ENCODE measurements around the gene TRAF3. TPM values are rescaled to one million over a fixed set of nuclear protein-coding genes. Genes with fewer than 3 reads are reported as not detected.
"Not testable (repeated sequence)": the region's sequence is repeated elsewhere in the genome, so short reads cannot be mapped to it uniquely, and the experiment has no call there.

Gene TRAF3
- polyA plus RNA-seq, 4 donors, result 14.6 to 16.8 (median 15.8) TPM

- DNase-seq (ENCODE audit: low read depth in 4 of 4, low spot score in 3 of 4), result no peak
Measured at GRCh38 chr14:102826161-102826560, 48.9 kb downstream of the TRAF3 start.

DNA sequence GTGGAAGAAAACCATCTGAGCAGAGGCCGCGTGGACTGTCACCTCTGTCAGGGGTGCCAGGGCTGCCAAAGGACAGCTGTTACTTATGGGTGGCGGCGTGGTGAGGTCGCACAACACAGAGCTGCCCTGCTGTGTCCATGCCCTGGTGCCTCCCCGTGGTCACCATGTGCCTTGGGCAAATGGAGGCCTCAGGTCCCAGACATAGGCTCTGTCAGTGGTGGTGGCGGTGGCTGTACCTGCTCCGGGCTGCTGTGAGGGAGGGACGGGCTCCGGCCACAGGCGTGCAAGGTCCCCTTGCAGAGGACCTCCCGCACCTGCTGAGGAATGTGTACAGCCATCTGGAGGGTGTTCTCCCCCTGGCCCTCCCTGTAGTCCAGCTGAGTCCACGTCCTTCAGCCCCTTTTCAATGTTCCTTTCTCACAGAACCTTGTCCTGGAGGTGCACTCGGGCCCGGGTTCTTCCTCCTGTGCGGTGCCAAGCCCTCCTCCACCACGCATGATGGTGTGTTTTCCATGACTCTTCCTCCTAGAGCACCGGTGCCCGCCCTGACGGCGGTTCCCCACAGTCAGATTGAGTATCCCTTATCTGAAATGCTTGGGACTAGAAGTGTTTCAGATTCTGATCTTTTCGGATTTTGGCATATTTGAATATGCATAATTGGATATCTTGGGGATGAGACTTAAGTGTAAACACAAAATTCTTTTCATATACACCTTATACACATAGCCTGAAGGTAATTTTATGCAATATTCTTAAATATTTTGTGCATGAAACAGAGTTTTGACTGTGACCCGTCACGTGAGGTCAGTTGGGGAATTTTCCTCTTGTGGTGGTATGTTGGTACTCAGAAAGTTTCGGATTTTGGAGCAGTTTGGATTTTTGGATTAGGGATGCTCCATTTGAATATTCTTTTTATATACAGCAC lies 49.8 kb downstream of the TRAF3 start:
- no peak for DNase-seq (ENCODE audit: low read depth in 4 of 4, low spot score in 3 of 4)

DNA sequence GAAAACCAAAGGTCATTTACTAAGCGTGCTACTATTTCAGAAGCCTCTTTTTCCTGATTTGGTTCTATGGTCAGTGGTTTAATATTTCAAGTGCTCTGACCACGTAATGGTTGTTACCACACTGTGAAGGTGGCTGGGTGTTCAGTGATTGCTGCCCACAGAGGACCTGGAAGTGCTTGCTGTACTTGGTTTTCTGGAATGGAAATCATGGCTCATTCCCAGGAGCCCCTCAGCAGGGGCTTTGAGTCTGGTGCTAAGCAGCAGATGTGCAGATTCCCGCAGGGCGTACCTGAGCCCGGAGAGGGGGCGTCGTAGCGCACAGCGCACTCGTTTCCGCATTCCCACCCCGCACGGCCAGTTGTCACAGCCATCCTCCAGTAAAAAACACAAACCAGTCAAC lies 50.5 kb downstream of the TRAF3 start:
- DNase-seq (ENCODE audit: low read depth in 4 of 4, low spot score in 3 of 4), result no peak

DNA sequence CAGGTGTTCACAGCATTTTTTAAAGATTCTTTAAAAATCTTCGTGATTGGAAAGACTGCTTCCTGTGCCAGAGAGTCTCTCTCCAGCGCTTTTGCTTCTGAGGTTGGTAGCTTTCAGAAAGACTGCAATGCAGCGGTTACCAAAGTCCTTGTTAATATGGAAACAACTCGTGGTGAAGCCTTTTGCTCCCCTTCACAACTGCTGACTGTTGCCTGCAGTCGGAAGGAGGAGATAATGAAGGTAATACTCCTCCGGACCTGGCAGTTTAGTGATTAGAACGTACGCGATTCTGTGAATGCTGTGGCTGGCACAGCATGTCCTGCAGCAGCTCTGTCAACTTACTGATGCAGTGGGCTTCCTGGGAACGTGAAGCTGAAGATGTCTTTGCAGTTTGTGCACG lies 50.9 kb downstream of the TRAF3 start:
- DNase-seq (ENCODE audit: low read depth in 4 of 4, low spot score in 3 of 4), result no peak

DNA sequence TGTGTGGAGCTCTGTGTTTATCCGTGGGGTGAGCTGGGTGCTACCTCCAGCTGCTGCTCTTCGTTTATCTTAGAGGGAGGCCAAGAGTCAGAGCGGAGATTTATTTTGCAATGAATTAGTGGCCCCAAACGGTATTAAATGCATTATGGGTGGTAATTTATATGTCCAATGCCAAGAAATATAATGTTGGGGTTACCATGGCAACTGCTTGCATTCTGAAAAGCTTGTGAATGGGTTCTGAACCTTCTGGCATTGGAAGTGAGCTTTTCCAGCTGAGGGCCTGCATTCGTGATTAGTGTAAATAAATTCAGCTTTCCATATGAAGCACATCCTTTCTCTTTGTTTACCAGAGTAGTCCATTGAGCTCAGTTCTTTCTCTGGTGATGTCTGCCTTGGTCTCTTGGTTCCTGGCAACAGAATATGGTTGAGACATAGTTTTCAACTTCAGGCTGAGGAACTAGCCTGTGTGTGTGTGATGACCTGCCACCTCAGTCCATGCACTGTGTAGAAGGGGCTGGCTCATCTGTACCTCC lies 51.8 kb downstream of the TRAF3 start:
- DNase-seq (ENCODE audit: low read depth in 4 of 4, low spot score in 3 of 4), result peak; percentile 53 to 67 (median 59)

- no peak for DNase-seq (ENCODE audit: low read depth in 4 of 4, low spot score in 3 of 4)
Measured at GRCh38 chr14:102830474-102831045, 53.3 kb downstream of the TRAF3 start.

DNA sequence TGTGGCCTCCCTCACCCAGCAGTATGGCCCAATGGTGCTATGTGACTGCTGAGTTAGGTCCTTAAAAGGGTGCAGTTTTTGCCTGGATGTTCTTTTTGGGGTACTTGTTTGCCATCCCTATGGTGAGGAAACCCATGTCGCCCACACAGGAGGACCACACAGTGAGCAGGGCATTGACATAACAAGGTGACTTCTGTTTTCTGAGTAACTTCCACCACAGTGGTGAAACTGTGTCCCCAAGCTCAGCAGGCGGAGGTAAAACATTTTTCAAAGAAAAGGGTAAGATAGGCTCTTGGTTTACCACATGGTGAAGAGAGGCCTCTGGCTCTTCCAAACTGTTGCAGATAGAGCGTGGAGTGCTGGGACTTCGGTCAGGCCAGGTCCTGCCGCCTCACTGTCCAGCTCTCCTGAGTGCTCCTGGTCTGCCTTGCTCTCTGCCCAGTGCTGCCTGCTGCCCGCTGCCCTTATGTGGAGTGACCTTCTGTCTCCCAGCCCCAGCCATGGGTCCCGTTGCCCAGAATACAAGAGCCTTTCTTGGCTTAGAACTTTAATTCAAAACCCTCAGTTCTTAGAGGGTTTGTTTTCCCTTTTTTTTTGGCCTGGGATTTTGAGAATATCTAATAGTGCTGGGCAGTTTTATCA lies 54.0 kb downstream of the TRAF3 start:
- no peak for DNase-seq (ENCODE audit: low read depth in 4 of 4, low spot score in 3 of 4)

DNA sequence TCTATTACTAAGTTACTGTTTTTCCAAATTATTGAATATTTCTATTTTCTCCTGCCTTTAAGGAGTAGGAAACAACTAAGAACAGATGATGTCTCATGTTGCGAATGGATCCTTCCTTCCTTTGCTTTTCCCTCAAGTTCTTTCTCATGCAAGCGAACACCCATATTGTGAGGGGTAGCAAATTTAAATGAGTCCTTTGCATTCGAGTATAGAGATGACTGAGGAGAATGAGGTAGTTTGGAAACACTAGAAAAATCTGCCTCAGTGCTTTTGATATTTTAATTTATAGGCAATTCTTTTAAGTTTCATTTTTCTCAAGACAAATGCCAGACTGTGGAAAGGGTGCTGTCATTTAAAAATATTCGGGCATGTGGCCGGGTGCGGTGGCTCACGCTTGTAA lies 56.1 kb downstream of the TRAF3 start:
- no peak for DNase-seq (ENCODE audit: low read depth in 4 of 4, low spot score in 3 of 4)

DNA sequence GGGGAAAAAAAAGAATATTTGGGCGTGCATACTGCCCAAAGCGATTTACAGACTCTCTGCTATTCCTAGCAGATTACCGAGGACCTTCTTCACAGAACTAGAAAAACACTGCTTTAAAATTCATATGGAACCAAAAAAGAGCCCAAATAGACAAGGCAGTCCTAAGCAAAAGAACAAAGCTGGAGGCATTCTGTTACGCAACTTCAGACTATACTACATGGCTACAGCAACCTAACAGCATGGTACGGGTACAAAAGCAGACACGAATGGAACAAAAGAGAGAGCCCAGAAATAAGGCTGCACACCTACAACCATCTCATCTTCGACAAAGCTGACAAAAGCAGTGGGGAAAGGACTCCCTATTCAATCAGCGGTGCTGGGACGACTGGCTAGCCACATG lies 56.7 kb downstream of the TRAF3 start:
- DNase-seq (ENCODE audit: low read depth in 4 of 4, low spot score in 3 of 4), result no peak

DNA sequence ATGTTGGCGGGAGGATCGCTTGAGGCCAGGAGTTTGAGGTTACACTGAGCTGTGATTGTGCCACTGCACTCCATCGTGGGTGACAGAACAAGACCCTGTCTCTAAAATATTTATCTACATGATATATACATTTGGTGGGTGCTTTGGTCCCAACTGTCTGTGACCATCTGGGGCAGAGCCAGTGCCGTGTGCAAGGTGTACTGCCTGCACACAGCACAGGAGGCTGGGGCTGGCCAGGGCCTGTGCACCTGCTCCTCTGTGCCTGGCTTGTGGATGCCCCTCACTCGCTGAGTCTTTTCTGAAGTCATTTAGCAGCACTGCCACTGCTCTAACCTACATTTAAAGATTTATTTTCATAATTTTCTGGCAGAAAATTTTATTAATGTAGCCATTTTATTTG lies 58.7 kb downstream of the TRAF3 start:
- DNase-seq (ENCODE audit: low read depth in 4 of 4, low spot score in 3 of 4), result no peak

DNA sequence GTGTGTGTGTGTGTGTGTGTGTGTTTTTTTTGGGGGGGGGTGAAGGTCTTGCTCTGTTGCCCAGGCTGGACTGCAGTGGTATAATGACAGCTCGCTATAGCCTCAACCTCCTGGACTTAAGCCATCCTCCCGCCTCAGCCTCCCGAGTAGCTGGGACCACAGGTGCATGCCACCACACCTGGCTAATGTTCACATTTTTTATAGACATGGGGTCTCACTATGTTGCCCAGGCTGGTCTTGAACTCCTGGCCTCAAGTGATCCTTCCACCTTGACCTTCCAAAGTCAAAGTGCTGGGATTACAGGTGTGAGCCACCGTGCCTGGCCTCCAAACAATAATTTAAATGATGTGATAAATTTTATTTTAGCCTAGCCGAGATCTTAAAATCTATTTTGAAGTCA lies 59.9 kb downstream of the TRAF3 start:
- DNase-seq (ENCODE audit: low read depth in 4 of 4, low spot score in 3 of 4), result not testable (repeated sequence)

DNA sequence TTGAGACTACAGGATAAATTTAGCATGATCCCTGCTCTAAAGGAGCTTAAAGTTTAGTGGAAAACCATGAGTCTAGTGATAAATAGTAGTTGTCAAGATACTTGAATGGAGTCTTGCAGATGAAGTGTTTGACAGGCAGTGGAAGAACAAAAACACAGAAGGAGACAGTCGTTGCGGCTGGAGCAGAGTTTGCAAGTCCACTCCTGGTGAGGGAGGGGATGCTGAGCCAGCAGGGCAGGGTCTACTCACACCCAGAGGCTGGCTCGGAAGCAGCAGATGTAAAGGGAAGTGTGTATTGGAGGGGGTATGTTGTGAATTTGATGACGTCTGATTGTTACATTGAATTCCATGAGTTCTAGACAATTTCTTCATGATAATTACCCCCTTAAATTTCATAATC lies 61.3 kb downstream of the TRAF3 start:
- no peak for DNase-seq (ENCODE audit: low read depth in 4 of 4, low spot score in 3 of 4)

DNA sequence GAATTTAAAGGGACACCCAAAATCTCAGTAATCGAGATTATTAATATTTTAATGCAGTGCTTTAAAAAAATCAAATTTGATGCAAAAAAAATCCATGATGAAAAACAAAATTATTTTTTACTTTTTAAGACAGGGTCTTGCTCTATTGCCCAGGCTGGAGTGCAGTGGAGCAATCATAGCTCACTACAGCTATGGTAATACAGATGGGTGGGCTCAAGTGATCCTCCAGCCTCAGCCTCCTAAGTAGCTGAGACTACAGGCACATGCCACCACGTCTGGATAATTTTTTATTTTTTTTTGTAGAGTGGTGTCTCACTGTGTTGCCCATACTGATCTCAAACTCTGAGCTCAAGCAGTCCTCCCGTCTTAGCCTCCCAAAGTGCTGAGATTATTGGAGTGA lies 62.9 kb downstream of the TRAF3 start:
- no peak for DNase-seq (ENCODE audit: low read depth in 4 of 4, low spot score in 3 of 4)

- DNase-seq (ENCODE audit: low read depth in 4 of 4, low spot score in 3 of 4), result no peak
Measured at GRCh38 chr14:102840771-102841528, 63.7 kb downstream of the TRAF3 start.

DNA sequence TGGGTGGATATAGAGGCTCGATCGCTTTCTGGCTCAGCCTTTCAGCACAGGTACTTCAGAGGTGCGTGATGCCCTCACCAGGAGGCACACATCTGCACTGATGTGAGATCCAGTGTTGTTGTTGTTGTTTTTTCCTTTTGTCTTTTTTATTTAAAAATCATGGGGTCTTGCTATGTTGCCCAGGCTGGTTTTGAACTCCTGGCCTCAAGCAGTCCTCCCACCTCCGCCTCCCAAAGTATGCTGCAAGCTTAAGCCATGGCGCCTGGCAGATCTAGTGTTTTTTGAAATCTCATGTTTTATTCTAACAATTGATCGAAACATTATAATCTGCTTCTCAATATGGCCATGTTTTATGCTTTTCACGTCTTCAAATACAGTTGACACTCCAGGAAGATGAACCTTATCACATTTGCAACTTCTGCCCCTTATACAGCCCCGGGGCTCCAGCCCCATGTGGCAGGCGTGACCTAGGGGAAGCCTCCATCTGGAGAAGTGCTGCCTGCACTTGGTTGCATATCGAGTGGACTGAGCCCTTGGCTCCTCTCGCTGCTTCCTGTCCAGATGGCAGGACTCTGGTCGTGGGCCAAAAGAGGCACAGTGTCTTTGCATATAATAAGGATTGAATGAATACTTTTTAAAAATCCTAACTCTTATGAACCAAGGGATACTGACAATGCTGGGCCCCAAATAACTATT lies 71.7 kb downstream of the TRAF3 start:
- DNase-seq (ENCODE audit: low read depth in 4 of 4, low spot score in 3 of 4), result no peak

DNA sequence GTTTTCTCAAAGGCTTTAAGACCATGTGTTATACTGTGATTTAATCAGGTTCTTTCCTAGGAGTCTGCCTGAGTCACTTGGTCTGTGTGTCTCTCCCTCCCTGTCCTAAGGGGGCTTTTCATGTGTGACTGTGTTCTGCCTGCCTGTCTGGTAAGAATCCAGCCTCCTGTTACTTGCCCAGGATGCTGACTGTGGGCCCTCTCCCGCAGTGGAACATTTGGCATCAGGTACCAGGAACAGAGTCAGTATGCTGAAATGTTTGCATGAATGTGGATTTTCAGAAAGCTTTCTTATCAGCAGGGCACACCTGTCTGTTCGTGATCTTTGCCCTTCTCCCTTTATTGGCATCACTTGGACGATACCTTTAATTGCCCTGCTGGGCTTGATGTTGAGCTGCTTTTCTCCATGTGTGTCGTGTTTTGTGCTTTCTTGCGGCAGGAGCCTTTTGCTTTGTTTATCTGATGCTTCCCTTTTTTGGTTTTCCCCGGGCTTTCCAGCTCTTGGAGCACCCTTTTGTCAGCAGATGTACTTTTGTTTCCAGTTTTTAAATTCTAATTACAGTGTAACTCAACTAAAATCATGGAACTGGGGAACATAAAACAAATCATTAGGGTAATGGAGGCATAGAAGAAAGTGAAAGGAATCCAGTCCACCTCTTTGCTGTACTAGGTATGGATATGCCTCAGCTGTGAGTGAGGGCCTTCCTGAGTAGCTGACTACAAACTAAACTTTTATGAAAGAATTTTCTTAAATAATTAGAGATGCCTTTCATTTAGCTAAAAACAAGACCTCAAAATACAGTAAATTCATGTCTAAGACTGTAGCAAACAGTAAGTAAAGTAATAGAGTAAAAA lies 72.5 kb downstream of the TRAF3 start:
- no peak for DNase-seq (ENCODE audit: low read depth in 4 of 4, low spot score in 3 of 4)

DNA sequence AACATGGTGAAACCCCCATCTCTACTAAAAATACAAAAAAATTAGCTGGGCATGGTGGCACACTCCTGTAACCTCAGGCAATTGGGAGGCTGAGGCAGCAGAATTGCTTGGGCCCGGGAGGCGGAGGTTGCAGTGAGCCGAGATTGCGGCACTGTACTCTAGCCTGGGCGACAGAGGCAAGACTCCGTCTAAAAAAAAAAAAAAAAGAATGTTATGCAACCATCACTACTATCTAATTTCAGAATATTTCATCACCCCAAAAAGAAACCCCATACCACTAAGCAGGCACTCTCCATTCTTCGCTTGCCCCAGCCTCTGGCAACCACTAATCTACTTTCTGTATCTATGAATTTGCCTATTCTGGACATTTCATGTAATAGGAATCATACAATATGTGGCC lies 76.4 kb downstream of the TRAF3 start:
- no peak for DNase-seq (ENCODE audit: low read depth in 4 of 4, low spot score in 3 of 4)

DNA sequence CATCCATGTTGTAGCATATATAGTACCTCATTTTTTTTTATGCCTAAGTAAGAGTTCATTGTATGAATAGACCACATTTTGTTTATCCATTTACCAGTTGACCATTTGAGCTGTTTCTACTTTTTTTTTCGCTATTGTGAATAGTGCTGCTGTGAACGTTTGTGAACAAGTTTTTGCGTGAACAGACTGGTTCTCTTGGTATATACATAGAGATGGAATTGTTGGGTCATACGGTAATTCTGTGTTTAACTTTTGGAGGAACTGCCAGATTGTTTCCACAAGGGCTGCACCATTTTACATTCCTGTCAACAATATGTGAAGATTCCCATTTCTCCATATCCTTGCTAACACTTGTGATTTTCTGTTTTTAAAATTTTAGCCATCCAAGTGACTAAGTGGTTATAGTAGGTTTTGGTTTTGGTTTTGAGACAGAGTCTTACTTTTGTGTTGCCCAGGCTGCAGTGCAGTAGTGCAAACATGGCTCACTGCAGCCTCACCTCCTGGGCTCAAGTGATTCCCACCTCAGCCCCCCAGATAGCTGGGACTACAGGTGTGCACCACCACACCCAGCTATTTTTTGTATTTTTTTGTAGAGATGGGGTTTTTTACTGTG lies 76.9 kb downstream of the TRAF3 start:
- DNase-seq (ENCODE audit: low read depth in 4 of 4, low spot score in 3 of 4), result no peak

DNA sequence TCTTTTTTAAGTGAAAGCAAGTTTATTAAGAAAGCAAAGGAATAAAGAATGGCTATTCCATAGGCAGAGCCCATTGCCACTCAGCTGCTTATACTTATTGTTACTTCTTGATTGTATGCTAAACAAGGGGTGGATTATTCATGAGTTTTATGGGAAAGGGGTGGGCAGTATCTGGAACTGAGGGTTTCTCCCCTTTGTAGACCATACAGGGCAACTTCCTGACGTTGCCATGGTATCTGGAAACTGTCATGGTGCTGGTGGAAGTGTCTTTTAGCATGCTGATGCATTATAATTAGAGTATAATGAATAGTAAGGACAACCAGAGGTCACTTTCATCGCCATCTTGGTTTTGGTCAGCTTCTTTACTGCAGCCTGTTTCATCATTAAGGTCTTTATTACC lies 78.9 kb downstream of the TRAF3 start:
- DNase-seq (ENCODE audit: low read depth in 4 of 4, low spot score in 3 of 4), result no peak
